CD14-positive monocyte (primary cell): ENCODE results near the gene YBX2. TPM values are rescaled to one million over a fixed set of nuclear protein-coding genes. Genes with fewer than 3 reads are reported as not detected.

ENCODE experiments used
- DNase-seq, 3 donors: peaks; one replicate each; pipeline ENCODE4 v3.0.0-alpha.2; 2011 to 2022
- H2AFZ ChIP-seq: 2 replicates; pipeline ENCODE4 v1.6.0; 2012; ENCODE audit warnings: mild to moderate bottlenecking, low read depth, low read length, inconsistent platforms; ENCODE audit not compliant: insufficient read depth, poor library complexity, severe bottlenecking
- H3K27ac ChIP-seq, 2 donors: 1 replicate in 1 of 2; 2 replicates in 1 of 2; pipeline ENCODE4 v1.5.1; 2012 to 2013; ENCODE audit warnings: low read length in 2 of 2, control low read depth in 1 of 2, inconsistent platforms in 1 of 2, low read depth in 1 of 2, mild to moderate bottlenecking in 1 of 2
- H3K27me3 ChIP-seq, 2 donors: one replicate each; pipeline versions ENCODE4 v1.6.0 to v1.6.1; 2011 to 2013; ENCODE audit warnings: low read length in 2 of 2; ENCODE audit not compliant: control insufficient read depth in 2 of 2, insufficient read depth in 2 of 2
- H3K36me3 ChIP-seq, 2 donors: replicated peaks in 1 of 2; 1 replicate in 1 of 2; 2 replicates in 1 of 2; pipeline versions ENCODE4 v1.5.1 to v1.6.1; 2012 to 2013; ENCODE audit warnings: low read length in 2 of 2, control low read depth in 1 of 2, inconsistent platforms in 1 of 2, mild to moderate bottlenecking in 1 of 2; ENCODE audit not compliant: insufficient read depth in 2 of 2, control insufficient read depth in 1 of 2
- H3K4me1 ChIP-seq, 2 donors: 1 replicate in 1 of 2; 2 replicates in 1 of 2; pipeline versions ENCODE4 v1.5.1 to v1.6.1; 2012 to 2013; ENCODE audit warnings: low read length in 2 of 2, control low read depth in 1 of 2, inconsistent platforms in 1 of 2, mild to moderate bottlenecking in 1 of 2, moderate library complexity in 1 of 2; ENCODE audit not compliant: insufficient read depth in 2 of 2, control insufficient read depth in 1 of 2
- H3K4me2 ChIP-seq: replicated peaks from 2 replicates; pipeline ENCODE3; 2012; ENCODE audit warnings: low read length, moderate library complexity, mild to moderate bottlenecking; ENCODE audit not compliant: poor library complexity, severe bottlenecking; ENCODE audit errors: extremely low read depth
- H3K4me3 ChIP-seq, 3 experiments: fragments of 200-600 bp in 1 of 3; sonication (generic) in 1 of 3; replicated peaks in 1 of 3; 1 replicate in 2 of 3; 2 replicates in 1 of 3; pipeline ENCODE4 v1.5.1; 2011 to 2013; ENCODE audit warnings: low read length in 3 of 3, mild to moderate bottlenecking in 3 of 3, control low read depth in 2 of 3, low read depth in 2 of 3, inconsistent platforms in 1 of 3, moderate library complexity in 1 of 3
- H3K79me2 ChIP-seq: 2 replicates; pipeline ENCODE4 v1.6.0; 2012; ENCODE audit warnings: mild to moderate bottlenecking, control low read depth, inconsistent platforms, low read length, moderate library complexity; ENCODE audit not compliant: insufficient read depth
- H3K9ac ChIP-seq: 2 replicates; pipeline ENCODE4 v1.6.0; 2017; ENCODE audit warnings: low read length, mild to moderate bottlenecking; ENCODE audit not compliant: insufficient read depth, poor library complexity, severe bottlenecking
- H3K9me3 ChIP-seq, 2 donors: replicated peaks in 1 of 2; 1 replicate in 1 of 2; 2 replicates in 1 of 2; pipeline versions ENCODE4 v1.5.1 to v1.6.1; 2012 to 2013; ENCODE audit warnings: low read length in 2 of 2, control low read depth in 1 of 2; ENCODE audit not compliant: control insufficient read depth in 1 of 2, insufficient read depth in 1 of 2
- H4K20me1 ChIP-seq: 2 replicates; pipeline ENCODE4 v1.6.0; 2012; ENCODE audit warnings: mild to moderate bottlenecking, low read length, control low read depth, moderate library complexity; ENCODE audit not compliant: insufficient read depth
- H3K27ac Mint-ChIP-seq, 7 donors: one replicate each; pipeline ENCODE4 v1.8.0; 2020; ENCODE audit warnings: mild to moderate bottlenecking in 7 of 7, mixed read lengths in 7 of 7, moderate library complexity in 6 of 7, inconsistent platforms in 2 of 7
- H3K27me3 Mint-ChIP-seq, 3 donors: one replicate each; pipeline ENCODE4 v1.8.0; 2021 to 2022; ENCODE audit warnings: low read depth in 3 of 3, mild to moderate bottlenecking in 3 of 3, mixed read lengths in 3 of 3, moderate library complexity in 3 of 3, inconsistent platforms in 1 of 3
- H3K36me3 Mint-ChIP-seq, 2 donors: one replicate each; pipeline ENCODE4 v1.8.0; 2020; ENCODE audit warnings: mixed read lengths in 2 of 2, inconsistent platforms in 1 of 2, mild to moderate bottlenecking in 1 of 2
- H3K4me1 Mint-ChIP-seq: one replicate; pipeline ENCODE4 v1.8.0; 2020; ENCODE audit warnings: mild to moderate bottlenecking, mixed read lengths
- H3K4me3 Mint-ChIP-seq, 2 donors: one replicate each; pipeline ENCODE4 v1.8.0; 2020; ENCODE audit warnings: mild to moderate bottlenecking in 2 of 2, mixed read lengths in 2 of 2, moderate library complexity in 1 of 2
- H3K9me3 Mint-ChIP-seq, 7 donors: one replicate each; pipeline ENCODE4 v1.8.0; 2020 to 2022; ENCODE audit warnings: mixed read lengths in 7 of 7, mild to moderate bottlenecking in 6 of 7, moderate library complexity in 6 of 7, inconsistent platforms in 2 of 7
- CTCF ChIP-seq: fragments of 200-600 bp; IDR thresholded peaks from one replicate; pipeline ENCODE4 v1.8.0; 2022; ENCODE audit warnings: antibody characterized with exemption, mild to moderate bottlenecking
- WGBS: methylation state at CpG from one replicate; pipeline ENCODE4 v1.1.5; 2013; ENCODE audit warnings: missing lambda C conversion rate; ENCODE audit not compliant: insufficient coverage; 5-methylcytosine and 5-hydroxymethylcytosine counted together
- intact Hi-C, 2 donors: fragments of 100-400 bp; cut with micrococcal nuclease; formaldehyde crosslinking; loops; one replicate each; pipeline versions ENCODE4 v1.15.0 to v1.15.1; 2023
- polyA plus RNA-seq, 3 donors: library from polyadenylated mRNA; depleted of rRNA in 1 of 3; unstranded in 2 of 3; stranded (reverse) in 1 of 3; fragments of 300-500 nt in 2 of 3; fragments of >200 nt in 1 of 3; fragmentation: Illumina TruSeq in 2 of 3; gene quantifications; 1 replicate in 2 of 3; 2 replicates in 1 of 3; pipeline ENCODE4 v1.2.3, GENCODE V29; 2012 to 2021

Gene YBX2
- polyA plus RNA-seq, 3 donors, result not detected

GRCh38 chr17:7315570-7316235 is 21.3 kb upstream of the YBX2 start:
- Histone ChIP-seq H2AFZ (peak overlapping the region; percentile 92), H3K36me3 (peaks cover 60 to 65% of the 10 kb centered on the region in 2 donors), H3K9ac (peak overlapping the region; percentile 78), H3K27me3 (no peaks in the 10 kb centered on the region), H3K27ac (peak overlapping the region; percentile 77 to 93), H4K20me1 (peaks cover 34% of the 10 kb centered on the region), H3K9me3 (no peaks in the 10 kb centered on the region), H3K4me3 (peak overlapping the region; percentile 58 to 91 (median 77)), H3K4me1 (peaks cover 23 to 28% of the 10 kb centered on the region in 2 donors), H3K4me2 (peak overlapping the region; percentile 97), H3K79me2 (peaks cover 42% of the 10 kb centered on the region)
- Mint-ChIP-seq H3K4me1 (peaks cover 31% of the 10 kb centered on the region), H3K27ac (peak overlapping the region; percentile 86 to 95 (median 91)), H3K27me3 (no peaks in the 10 kb centered on the region), H3K9me3 (no peaks in the 10 kb centered on the region), H3K4me3 (peak overlapping the region; percentile 77 to 83), H3K36me3 (peaks cover 46 to 77% of the 10 kb centered on the region in 2 donors)
- TF ChIP-seq CTCF, result no peak
- intact Hi-C loops, result no loop called here
- WGBS, result 13% methylated on average over 10 of the region's 30 CpGs
- DNase-seq, result no peak

GRCh38 chr17:7314719-7315569 is 20.5 kb upstream of the YBX2 start, which contains the start of gene GPS2:
TSS of gene GPS2 (minus strand) at chr17:7315360. CDS start at chr17:7315052, 308 bp downstream.
- Histone ChIP-seq H3K9ac (peak within 1 kb of the TSS; percentile 78), H3K27ac (peak within 1 kb of the TSS; percentile 77 to 93), H3K36me3 (peaks cover 60 to 65% of the 10 kb centered on the region in 2 donors), H2AFZ (peak within 1 kb of the TSS; percentile 92), H3K9me3 (no peaks in the 10 kb centered on the region), H3K4me3 (peak within 1 kb of the TSS; percentile 77 to 91 (median 82)), H3K4me2 (peak within 1 kb of the TSS; percentile 97), H3K4me1 (peaks cover 25 to 33% of the 10 kb centered on the region in 2 donors), H3K79me2 (peaks cover 50% of the 10 kb centered on the region), H3K27me3 (no peaks in the 10 kb centered on the region), H4K20me1 (peaks cover 41% of the 10 kb centered on the region)
- H3K4me3 Mint-ChIP-seq, result peak within 1 kb of the TSS; percentile 77 to 85
- intact Hi-C loops, result no loop called here
- H3K36me3 Mint-ChIP-seq, result peaks cover 54 to 77% of the 10 kb centered on the region in 2 donors
- peaks cover 37% of the 10 kb centered on the region for H3K4me1 Mint-ChIP-seq
- no peaks in the 10 kb centered on the region for H3K9me3 Mint-ChIP-seq
- no peak for TF ChIP-seq CTCF
- DNase-seq, result peak; percentile 83 to 88 (median 88)
- peak within 1 kb of the TSS; percentile 88 to 95 (median 91) for H3K27ac Mint-ChIP-seq
- H3K27me3 Mint-ChIP-seq, result peaks cover 0 to under 1% (median 0%) of the 10 kb centered on the region in 3 donors
- WGBS, result under 1% methylated on average over 95 of the region's 95 CpGs
